HUDEP-2 (cell line): ENCODE measurements around the gene ERC1.
"Not testable (repeated sequence)": the region's sequence is repeated elsewhere in the genome, so short reads cannot be mapped to it uniquely, and the experiment has no call there.

ENCODE experiments used
- DNase-seq, 76 experiments: peaks; one replicate each; lab custom pipeline; 2025; ENCODE audit not compliant: unreplicated experiment in 76 of 76; lab: John Stamatoyannopoulos, UW

ERC1 gene

DNA sequence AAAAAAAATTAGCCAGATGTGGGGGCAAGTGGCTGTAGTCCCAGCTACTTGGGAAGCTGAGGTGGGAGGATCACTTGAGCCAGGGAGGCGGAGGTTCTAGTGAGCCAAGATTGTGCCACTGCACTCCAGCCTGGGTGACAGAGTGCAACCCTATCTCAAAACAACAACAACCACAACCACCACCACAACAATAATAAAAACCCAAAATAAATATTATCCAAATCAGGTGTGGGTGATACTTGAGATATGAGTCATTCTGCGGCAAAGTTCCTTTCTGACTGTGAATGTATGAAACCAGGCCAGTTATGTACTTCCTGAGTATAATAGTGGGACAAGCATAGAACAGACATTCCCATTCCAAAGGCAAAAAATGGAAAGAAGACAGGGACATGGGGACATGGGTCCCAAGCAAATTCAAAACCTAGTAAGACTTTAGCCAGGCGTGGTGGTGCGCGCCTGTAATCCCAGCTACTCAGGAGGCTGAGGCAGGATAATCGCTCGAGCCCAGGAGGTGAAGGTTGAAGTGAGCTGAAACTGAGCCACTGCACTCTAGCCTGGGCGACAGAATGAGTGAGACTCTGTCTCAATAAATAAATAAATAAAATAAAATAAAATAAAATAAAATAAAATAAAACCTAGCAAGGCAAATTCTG lies 9.7 kb upstream of the ERC1 start:
- no peak for DNase-seq

DNA sequence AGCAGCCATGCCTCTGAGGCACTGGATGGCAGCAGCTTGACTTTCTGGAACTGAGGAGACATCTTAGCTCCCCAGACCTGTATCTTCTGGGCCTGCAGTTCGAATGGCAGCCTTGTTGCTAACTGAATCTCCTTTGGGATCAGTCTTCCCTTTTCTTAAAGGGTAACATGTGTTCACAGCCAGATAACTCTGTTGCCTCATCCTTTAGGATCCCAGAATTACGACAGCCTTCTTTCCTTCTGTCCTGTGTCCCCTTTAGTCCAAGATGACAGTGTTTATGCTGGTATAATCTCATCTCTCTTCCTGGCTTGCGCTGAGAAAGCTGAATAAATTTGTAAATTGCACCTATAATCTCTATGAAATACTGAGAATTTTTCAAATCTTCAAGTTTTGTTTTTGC lies 9.1 kb upstream of the ERC1 start:
- no peak for DNase-seq

DNA sequence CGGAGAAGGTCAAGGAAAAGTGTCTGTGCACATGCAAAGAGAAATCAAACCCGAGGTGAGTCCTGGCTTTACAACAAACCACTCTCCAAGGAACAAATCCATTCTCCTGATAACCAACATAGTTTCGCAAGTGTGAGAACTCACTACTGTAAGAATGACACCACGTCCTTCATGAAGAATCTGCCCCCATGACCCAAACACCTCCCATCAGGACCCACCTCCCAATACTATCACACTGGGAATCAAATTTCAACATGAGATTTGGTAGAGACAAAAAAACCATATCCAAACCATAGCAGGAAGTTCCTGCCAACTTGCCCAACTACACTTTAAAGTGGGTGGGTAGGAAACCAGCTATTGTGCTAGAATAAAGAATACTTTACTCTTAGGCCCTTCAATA lies 2.4 kb upstream of the ERC1 start:
- DNase-seq, result no peak

DNA sequence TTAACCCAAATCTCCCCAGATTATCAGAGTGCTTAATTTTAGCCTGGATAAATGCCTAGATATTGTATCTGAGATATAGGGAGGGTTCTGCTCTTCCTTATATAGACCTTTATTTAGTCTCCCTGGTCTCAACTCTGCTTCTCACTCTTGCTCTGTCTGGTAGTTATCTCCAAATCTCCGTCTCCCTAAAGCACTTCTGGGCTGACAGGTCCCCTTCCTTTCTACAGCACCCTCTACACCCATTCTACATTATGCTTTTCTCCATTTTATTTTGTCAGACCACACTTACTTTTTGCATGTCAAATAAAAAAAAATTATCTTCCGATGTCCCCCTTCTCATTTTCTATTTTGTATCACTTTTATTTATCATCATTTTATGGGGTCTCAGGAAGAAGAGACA lies 2.0 kb upstream of the ERC1 start:
- DNase-seq, result no peak

DNA sequence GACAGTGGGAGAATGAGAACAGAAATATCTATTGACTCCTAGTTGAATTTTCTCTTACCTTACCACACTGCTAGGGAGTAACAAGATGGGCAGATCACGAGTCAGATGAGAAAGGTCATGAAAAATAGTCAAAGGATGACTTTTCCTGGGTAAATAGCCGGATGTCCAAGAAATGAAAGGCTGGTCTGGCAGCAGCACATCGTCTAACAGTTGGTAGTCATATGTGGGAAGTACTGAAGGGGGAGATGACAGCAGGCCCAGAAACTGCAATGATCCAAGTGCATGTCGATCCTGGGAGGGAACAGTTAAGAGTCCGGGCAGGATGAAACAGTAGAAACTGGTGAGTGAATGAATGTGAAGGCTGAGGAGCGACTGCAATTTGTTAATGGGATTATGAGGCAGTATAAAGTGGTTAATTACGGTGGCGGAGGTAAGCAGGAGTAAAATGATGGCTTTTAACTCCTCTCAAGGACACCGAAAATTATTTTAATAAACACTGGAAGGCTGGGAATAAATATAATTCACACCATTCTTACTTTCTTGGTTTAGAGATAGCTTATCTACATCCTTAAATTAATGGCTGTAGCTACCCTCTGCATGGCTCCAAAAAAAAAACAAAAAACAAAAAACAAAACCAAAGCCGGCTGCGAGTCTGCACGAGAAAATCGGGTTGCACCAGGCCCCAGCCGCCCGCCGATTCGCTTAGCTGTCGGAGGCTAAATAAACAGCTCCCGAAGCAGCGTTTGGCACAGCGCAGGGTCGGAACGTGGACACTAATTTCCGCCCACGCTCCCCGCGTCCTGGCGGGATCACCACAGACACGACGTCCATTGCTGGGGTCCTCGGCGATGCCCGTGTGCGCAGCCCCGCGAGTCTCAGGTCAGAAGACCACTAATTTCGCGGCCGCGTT lies 1.0 kb upstream of the ERC1 start:
- DNase-seq, result peak in 48 of 76 experiments; percentile 6 to 67 (median 45)

DNA sequence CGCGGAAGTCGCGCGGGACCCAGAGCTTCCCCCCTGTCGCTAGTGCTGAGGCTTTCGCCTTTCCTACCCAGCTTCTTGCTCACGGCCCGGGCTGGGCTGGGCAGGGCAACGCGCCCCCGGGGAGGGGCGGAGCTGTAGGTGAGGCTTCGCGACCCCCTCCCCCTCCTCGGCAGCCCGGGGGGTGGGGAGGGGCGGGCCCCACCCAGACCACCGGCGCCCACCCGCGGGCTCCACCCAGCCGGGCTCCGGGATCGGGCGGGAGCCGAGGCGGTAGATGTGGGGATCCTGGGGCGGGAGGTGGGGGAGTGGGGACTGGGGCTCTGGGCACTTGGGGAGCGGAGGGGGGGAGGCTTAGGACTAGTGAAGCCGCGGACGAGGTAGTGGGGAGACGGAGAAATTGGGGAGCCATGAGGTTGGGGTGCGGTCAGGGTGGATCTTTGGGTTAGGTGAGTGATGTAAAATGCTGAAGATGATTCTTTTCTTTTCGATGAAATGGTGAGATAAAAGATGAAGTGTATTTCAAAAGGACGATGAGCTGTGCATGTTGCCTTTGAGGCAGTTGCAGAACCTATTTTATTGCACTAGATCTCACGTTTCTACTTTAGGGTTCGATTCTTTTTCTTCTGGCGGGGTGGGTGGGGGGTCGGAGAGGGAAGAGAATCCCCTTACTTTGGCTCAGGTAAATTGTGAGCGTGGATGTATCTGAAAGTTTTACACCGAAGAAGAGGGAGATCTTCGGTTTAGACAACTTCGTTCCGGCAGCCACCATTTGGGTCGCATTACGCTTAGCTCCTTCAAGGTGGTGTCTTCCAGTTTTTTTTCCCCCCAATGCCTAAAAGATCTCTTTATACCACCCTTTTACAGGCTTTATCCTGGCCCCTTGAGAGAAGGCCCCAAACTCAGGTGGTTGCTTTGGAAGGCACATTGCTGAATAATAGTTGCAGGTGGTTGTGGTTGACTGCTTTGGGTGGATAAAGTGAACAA lies 619 bp downstream of the ERC1 start:
- peak in 2 of 76 experiments; percentile 33 to 38 for DNase-seq

DNA sequence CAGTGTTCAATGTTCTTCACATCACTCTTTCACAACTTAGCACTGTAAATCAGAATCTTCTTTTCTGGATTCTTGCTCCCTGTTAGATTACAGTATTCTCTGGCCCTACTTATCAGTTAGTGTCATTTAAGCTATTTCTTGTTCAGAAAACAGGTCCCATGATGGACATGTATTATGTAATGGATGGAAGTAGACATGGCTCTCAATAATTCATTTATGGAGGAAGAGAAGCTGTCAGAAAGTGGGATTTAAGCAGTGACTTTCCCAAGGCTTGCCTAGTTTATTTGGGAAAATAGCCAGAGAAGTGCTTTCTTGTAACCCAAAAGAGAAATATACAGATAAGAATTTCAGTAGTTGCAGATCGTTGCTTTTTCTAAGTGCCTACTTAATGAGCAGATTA lies 1.6 kb downstream of the ERC1 start:
- no peak for DNase-seq

DNA sequence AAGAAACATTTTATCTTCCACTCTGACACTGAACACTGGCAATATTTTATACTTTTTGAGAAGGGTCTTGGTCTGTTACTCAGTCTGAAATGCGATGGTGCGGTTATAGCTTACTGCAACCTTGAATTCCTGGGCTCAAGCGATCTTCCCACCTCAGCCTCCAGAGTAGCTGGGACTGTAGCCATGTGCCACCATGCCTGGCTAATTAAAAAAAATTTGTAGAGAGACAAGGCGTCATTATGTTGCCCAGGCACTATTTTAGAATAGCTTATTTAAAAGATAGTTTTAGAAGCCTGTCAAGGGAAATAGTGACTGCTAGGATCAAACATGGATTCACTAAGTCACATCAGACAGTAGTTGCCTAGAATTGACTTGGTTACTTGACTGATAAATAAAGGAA lies 5.9 kb downstream of the ERC1 start:
- DNase-seq, result no peak

DNA sequence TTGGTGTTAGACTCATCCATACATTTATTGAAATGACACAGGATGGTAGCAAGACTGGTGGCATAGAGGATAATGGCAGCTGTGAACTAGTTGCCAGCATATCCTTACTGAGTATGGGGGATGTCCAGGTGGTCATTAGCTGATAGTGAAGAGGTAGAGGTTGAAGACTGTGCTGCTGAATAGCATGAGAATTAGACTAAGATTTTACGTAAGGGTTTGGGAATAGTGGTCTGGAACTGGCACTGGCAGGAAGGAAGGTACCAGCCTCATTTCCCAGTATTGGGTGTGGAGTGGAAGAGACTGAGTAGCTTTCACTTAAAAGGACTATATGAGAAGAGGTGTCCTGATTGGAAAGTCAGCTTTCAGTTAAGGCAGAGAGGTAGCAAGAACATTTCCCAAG lies 6.5 kb downstream of the ERC1 start:
- DNase-seq, result no peak

DNA sequence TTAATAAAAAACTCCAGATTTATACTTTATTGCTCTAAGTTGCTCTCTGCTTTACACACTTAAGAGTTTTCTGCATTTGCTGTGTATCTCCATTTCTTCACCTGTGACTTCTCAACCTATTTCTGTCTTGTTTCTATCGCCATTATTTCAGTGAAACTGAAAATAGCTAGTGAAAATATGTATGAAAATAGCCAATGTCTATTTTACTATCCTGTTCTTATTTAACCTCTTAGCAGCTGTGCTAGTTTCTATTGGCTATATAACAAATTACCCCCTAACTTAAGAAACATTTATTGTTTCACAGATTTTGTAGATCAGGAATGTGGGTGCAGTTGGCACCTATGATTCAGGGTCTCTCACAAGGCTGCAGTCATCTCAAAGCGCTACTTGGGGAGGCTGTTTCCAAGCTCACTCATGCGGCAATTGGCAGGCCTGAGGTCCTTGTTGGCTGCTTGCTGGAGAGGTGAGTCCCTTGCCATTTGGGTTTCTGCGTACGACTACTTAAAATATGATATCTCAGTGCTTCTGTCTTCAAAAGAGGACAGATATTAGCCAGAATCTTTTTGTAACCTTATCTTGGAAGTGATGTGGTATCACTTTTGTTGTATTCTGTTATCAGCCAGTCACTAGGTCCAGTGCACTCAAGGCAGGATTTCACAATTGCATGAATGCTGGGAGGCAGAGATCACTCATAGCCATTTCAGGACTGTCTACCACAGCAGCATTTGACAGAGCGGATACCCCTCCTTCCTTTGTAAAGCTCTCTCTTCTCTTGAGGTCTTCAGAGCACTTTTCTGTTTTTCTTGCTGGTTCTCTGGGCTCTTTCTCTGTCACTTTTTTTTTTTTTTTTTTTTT lies 7.2 kb downstream of the ERC1 start:
- DNase-seq, result no peak

DNA sequence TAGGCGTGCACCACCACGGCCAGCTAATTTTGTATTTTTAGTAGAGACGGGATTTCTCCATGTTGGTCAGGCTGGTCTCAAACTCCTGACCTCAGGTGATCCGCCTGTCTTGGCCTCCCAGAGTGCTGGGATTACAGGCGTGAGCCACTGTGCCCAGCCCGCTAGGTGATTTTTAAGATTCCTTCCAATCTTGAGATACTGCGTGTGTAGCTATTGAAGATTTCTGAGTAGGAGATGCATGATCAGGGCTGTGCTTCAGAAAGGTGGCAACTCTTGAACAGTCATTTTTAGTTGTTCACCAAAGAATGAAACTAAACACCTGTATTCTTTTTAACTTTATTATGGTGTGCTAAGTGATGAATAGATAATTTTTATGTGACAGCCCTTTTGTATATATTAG lies 8.7 kb downstream of the ERC1 start:
- not testable (repeated sequence) for DNase-seq

DNA sequence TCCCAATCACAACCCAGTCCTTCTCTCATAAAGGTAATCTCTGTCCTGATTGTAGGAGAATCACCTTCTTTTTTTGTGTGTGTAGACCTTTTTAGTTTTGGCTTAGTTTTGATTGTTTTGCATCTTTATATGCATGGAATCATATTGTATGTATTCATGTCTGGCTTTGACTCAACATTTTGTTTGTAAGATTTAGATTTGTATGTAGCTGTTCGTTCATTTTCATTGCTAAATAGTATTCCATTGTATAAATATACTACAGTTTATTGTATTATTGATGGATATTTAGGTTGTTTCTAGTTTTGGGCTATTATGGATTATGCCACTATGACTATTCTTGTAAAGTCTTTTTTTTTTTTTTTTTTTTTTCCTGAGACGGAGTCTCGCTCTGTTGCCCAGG lies 10.5 kb downstream of the ERC1 start:
- no peak for DNase-seq

DNA sequence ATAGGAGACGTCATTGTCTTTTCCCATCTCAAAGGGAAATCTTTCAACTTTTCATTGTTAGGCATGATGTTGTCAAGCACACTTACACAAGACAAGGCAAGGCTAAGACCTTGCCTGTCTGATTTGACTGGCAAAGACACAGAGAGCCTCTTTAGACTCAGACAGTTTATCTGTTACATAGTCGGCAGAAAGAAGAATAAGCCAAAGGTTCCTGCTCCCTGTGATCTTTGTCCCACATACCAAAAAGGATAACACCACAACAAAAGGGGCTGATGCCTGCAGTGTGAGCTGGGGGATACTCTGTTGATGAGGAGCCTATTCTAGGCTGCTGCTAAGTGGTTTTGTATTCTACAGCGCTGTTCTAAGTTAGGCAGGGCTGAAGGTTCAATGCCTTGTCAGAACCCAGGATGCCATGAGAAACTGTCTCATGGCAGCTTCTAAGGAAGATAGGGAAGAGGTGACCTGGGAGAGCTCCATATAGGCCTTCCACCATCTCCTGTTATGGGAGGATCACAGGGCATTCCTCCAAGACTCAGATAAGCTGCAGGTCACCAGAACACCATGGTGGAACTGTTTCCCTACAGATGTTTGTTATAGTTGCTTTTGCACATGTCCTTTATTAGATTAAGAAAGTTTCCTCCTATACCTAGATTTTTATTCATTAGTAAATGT lies 12.7 kb downstream of the ERC1 start:
- DNase-seq, result no peak

DNA sequence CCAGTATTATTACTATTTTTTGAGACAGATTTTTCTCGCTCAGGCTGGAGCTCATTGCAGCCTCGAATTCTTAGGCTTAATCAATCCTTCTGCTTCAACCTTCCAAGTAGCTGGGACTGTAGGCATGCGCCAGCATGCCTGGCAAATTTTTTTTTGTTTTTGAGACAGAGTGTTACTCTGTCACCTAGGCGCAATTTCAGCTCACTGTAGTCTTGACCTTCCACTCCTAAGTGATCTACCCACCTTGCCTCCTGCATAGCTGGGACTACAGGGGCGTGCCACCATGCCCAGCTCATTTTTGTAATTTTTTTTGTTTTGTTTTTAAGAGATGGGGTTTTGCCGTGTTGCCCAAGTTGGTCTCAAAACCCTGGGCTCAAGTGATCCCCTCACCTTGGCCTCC lies 15.2 kb downstream of the ERC1 start:
- DNase-seq, result no peak

DNA sequence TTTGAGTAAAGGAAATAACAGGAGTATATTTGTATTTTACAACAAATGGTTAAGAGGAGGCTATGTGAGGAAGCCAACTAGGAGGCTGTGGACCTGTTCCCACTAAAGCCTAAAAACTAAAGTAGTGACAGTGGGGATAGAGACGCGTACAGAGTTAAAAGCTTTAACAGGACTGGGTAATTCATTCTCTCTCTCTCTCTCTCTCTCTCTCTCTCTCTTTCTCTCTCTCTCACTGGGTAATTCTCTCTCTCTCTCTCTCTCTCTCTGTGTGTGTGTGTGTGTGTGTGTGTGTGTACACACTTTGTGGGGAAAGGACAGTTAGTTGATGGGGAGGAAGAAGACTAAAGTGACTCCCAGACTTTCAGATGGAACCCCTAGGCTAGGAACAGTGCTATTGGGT lies 16.3 kb downstream of the ERC1 start:
- DNase-seq, result no peak

DNA sequence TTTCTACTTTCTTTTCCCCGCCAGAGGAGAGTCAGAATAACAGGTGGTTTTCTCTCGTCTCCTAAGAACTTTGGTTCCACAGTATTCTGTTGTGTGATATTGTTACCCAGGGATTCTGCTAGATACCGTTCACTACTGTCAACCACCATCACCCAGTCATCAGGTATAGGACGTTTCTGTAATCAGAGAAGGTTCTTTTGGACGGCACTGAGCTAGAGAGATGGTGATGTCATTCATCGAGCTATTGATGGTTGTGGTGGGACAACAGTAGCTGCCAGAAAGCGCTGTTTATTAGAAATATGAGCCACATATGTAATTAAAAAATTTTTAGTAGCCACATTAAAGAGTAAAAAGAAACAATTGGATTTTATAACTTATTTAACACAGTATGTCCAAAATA lies 17.0 kb downstream of the ERC1 start:
- no peak for DNase-seq

DNA sequence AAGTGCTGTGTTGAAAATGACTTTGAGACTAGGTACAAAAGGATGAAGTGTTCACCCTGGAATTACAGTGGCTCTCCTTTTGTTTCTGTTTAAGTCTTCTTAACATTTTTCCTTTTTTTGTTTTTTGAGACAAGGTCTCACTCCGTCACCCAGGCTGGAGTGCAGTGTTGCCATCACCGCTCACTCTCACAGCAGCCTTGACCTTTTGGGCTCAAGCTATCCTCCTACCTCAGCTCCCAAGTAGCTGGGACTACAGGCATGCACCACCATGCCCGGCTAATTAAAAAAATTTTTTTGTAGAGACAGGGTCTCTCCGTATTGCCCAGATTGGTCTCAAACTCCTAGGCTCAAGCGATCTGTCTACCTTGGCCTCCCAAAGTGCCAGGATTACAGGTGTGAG lies 20.1 kb downstream of the ERC1 start:
- DNase-seq, result no peak

DNA sequence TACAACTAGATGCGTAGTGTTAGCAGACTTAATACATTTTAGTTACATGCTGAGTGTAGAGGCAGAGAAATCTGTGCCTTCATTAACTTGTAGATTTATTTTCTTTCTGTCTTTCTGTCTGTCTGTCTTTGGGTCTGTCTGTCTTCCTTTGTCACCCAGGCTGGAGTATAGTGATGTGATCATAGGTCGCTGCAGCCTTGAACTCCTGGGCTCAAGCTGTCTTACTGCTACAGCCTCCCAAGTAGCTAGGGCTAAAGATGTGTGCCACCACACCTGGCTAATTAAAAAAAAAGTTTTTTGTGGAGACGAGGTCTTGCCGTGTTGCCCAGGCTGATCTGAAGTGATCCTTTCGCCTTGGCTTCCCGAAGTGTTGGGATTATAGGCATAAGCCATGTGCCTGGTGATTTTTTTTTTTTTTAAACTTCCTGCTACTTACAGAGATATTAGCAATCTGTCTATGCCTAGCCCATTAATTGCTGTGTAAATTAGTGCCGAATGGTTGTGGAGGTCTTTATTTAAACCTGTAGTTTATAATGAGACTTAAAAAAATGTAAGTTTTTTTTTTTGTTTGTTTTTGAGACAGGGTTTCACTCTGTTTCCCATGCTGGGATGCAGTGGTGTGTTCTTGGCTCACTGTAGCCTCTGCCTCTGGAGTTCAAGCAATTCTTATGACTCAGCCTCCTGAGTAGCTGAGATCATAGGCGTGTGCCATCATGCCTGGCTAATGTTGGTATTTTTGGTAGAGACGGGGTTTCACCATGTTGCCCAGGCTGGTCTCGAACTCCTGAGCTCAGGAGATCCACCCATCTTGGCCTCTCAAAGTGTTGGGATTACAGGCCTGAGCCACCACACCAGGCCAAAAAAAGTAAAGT lies 22.8 kb downstream of the ERC1 start:
- no peak for DNase-seq

DNA sequence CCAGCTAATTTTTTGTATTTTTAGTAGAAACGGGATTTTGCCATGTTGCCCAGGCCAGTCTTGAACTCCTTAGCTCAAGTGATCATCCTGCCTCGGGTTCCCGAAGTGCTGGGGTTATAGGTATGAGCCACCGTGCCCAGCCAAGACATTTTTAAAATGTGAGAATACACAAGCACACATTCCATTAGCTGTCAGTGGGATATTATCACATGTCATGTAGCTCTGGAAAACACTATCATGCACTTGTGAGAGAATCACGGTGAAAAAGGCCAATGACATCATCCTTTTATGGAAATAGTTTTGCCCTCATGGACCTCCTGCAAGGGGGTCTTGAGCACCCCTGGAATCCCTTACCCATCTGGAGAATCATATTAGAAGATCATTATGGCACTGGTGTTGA lies 28.3 kb downstream of the ERC1 start:
- no peak for DNase-seq
